GM06990 (cell line): ENCODE results near the gene PCA3.

Source experiments
- DNase-seq: peaks from one replicate; pipeline ENCODE4 v3.0.0-alpha.2; 2011; ENCODE audit not compliant: insufficient read length; ENCODE audit errors: extremely low read depth
- H3K27me3 ChIP-seq: replicated peaks from 2 replicates; pipeline ENCODE4 v1.6.0; 2011; ENCODE audit warnings: low read length; ENCODE audit not compliant: control insufficient read depth, insufficient read depth
- H3K36me3 ChIP-seq: 2 replicates; pipeline ENCODE4 v1.5.1; 2011; ENCODE audit warnings: low read length; ENCODE audit not compliant: control insufficient read depth, insufficient read depth
- H3K4me3 ChIP-seq: replicated peaks from 2 replicates; pipeline ENCODE4 v1.5.1; 2011; ENCODE audit warnings: low read depth, mild to moderate bottlenecking, control low read depth, low read length
- CTCF ChIP-seq: IDR thresholded peaks from 2 replicates; pipeline ENCODE4 v1.5.1; 2011; ENCODE audit warnings: low read length, control low read depth, mild to moderate bottlenecking, inconsistent platforms; ENCODE audit not compliant: insufficient read depth, poor library complexity, severe bottlenecking

The PCA3 gene

DNA sequence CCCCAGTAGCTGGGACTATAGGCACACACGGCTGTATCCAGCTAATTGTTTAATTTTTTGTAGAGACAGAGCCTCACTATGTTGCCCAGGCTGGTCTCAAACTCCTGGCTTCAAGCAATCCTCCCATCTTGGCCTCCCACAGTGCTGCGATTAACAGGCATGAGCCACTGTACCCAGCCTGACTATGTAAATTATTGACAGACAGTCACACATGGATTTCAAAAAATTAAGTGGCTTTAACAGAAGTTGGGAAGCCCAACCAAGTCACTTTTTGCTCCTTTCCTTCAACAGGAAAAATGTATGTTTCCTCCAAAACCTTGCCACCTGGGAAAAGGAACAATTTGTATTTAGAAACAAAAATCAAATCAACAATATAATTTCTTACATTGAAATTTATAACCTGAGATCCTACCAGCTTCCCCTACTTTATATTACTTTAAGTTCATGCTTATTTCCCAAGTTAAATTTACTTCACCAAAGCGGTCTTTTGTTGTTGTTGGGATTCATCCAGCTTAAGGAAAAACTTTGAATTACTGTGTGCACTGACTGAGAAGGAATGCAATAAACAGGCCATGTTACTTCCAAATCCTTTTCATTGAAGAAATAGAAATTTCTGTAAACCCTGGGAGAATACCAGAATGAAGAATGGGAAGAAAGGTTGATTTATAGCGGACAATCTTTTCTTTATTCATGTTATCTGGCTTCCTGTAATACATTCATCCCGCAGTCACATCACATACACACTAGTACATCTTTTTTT lies 8.6 kb downstream of the PCA3 start:
- Histone ChIP-seq H3K36me3 (no peaks in the 10 kb centered on the region), H3K27me3 (no peaks in the 10 kb centered on the region), H3K4me3 (no peak overlapping the region)
- no peak for TF ChIP-seq CTCF
- DNase-seq, result no peak

- Histone ChIP-seq H3K27me3 (no peaks in the 10 kb centered on the region), H3K36me3 (no peaks in the 10 kb centered on the region), H3K4me3 (no peak overlapping the region)
- no peak for TF ChIP-seq CTCF
- no peak for DNase-seq
Observed at GRCh38 chr9:76784881-76785280, 20.6 kb downstream of the PCA3 start.

DNA sequence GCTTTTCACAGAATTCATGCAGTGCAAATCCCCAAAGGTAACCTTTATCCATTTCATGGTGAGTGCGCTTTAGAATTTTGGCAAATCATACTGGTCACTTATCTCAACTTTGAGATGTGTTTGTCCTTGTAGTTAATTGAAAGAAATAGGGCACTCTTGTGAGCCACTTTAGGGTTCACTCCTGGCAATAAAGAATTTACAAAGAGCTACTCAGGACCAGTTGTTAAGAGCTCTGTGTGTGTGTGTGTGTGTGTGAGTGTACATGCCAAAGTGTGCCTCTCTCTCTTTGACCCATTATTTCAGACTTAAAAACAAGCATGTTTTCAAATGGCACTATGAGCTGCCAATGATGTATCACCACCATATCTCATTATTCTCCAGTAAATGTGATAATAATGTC lies 21.3 kb downstream of the PCA3 start:
- H3K4me3 ChIP-seq, result no peak overlapping the region
- DNase-seq, result no peak
- H3K27me3 ChIP-seq, result no peaks in the 10 kb centered on the region
- no peak for TF ChIP-seq CTCF
- H3K36me3 ChIP-seq, result no peaks in the 10 kb centered on the region

GRCh38 chr9:76787677-76788076 lies 23.4 kb downstream of the PCA3 start:
- no peak for TF ChIP-seq CTCF
- no peak for DNase-seq
- H3K27me3 ChIP-seq, result no peaks in the 10 kb centered on the region
- no peaks in the 10 kb centered on the region for H3K36me3 ChIP-seq
- no peak overlapping the region for H3K4me3 ChIP-seq

- no peak overlapping the region for H3K4me3 ChIP-seq
- H3K27me3 ChIP-seq, result no peaks in the 10 kb centered on the region
- TF ChIP-seq CTCF, result no peak
- DNase-seq, result no peak
- no peaks in the 10 kb centered on the region for H3K36me3 ChIP-seq
Observed at GRCh38 chr9:76789840-76790239, 25.6 kb downstream of the PCA3 start.

GRCh38 chr9:76793784-76794431 lies 29.7 kb downstream of the PCA3 start:
- no peak for DNase-seq
- TF ChIP-seq CTCF, result no peak
- H3K27me3 ChIP-seq, result no peaks in the 10 kb centered on the region; the same call in 1 of the 2 replicates
- no peak overlapping the region for H3K4me3 ChIP-seq
- no peaks in the 10 kb centered on the region for H3K36me3 ChIP-seq
